ENCODE measurements around the gene PPM1D. TPM values are rescaled to one million over a fixed set of nuclear protein-coding genes. Genes with fewer than 3 reads are reported as not detected.

The PPM1D gene
- total and polyA plus RNA-seq, 12 donors, result 3.1 to 10.6 (median 7.5) TPM

GRCh38 chr17:60641126-60641525, 41.1 kb downstream of the PPM1D start:
- Histone ChIP-seq H3K27me3 (no peaks in the 10 kb centered on the region), H3K4me1 (peaks cover 0 to 26% (median 10%) of the 10 kb centered on the region in 9 donors), H3K9me3 (no peaks in the 10 kb centered on the region), H3K36me3 (peaks cover 0 to 43% (median 1%) of the 10 kb centered on the region in 9 donors), H3K4me3 (no peak overlapping the region), H3K27ac (no peak overlapping the region)
- TF ChIP-seq, protein P1, sequence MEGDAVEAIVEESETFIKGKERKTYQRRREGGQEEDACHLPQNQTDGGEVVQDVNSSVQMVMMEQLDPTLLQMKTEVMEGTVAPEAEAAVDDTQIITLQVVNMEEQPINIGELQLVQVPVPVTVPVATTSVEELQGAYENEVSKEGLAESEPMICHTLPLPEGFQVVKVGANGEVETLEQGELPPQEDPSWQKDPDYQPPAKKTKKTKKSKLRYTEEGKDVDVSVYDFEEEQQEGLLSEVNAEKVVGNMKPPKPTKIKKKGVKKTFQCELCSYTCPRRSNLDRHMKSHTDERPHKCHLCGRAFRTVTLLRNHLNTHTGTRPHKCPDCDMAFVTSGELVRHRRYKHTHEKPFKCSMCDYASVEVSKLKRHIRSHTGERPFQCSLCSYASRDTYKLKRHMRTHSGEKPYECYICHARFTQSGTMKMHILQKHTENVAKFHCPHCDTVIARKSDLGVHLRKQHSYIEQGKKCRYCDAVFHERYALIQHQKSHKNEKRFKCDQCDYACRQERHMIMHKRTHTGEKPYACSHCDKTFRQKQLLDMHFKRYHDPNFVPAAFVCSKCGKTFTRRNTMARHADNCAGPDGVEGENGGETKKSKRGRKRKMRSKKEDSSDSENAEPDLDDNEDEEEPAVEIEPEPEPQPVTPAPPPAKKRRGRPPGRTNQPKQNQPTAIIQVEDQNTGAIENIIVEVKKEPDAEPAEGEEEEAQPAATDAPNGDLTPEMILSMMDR (IDR thresholded peaks at IDR 0.05), result no peak
- WGBS, 2 donors, result 92 to 94% methylated on average over 3 of the region's 3 CpGs
- DNase-seq, result no peak
- no peak for ATAC-seq
- intact Hi-C loops (cut with DNase I), result loop anchor here in 2 of 10 donors (5.0 to 10.0 kb wide), 2 partner anchors 64 to 176 kb away; no protein-coding TSS in a partner anchor

GRCh38 chr17:60641810-60642220, 41.8 kb downstream of the PPM1D start:
- Histone ChIP-seq H3K4me1 (peaks cover 0 to 32% (median 10%) of the 10 kb centered on the region in 9 donors), H3K4me3 (no peak overlapping the region), H3K9me3 (no peaks in the 10 kb centered on the region), H3K27me3 (no peaks in the 10 kb centered on the region), H3K27ac (no peak overlapping the region), H3K36me3 (peaks cover 0 to 36% (median 0%) of the 10 kb centered on the region in 9 donors)
- 11 to 16% methylated on average over 1 of the region's 1 CpG for WGBS, 2 donors
- intact Hi-C loops (cut with DNase I), result loop anchor here in 2 of 10 donors (5.0 to 10.0 kb wide), 2 partner anchors 65 to 177 kb away; no protein-coding TSS in a partner anchor
- TF ChIP-seq, protein P1 (IDR thresholded peaks at IDR 0.05), result peak in 7 of 9 donors; percentile 43 to 71 (median 59)
- DNase-seq (peak in 1 of 2 donors; percentile 78), ATAC-seq (peak; percentile 52 to 78 (median 76))

GRCh38 chr17:60645918-60646523, 46.0 kb downstream of the PPM1D start:
- peak overlapping the region in 1 of 10 donors; percentile 26 for H3K27ac ChIP-seq
- 74 to 83% methylated on average over 3 of the region's 3 CpGs for WGBS, 2 donors

DNA sequence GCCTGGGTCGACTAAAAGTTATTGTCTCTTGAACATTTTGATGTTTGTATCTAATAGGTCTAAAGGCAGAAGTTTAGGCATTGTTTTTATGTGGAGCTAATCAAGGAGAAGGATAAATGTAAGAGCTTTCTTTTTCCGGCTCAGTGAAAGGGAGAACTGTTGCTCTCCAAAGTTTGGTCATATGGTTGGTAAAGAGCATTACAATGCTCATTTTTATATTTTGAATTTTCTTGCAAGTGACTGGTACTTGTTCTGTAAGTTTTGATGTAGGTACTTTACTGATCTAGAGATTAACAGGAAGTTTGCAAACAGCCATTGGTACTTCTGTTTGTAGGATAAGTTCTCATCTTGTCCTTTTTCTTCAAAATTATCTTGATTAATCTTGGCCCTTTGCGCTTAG, 46.7 kb downstream of the PPM1D start:
- Histone ChIP-seq H3K27me3 (no peaks in the 10 kb centered on the region), H3K36me3 (peaks cover 0 to 42% (median 22%) of the 10 kb centered on the region in 9 donors), H3K4me1 (peaks cover 0 to 25% (median 6%) of the 10 kb centered on the region in 9 donors), H3K9me3 (no peaks in the 10 kb centered on the region), H3K27ac (no peak overlapping the region), H3K4me3 (no peak overlapping the region)
- TF ChIP-seq, protein P1 (IDR thresholded peaks at IDR 0.05), result no peak
- DNase-seq (no peak), ATAC-seq (no peak)
- WGBS, 2 donors, result 87 to 89% methylated on average over 3 of the region's 3 CpGs
- intact Hi-C loops (cut with DNase I), result loop anchor here in 1 of 10 donors (10.0 kb wide), 1 partner anchor 182 kb away; no protein-coding TSS in a partner anchor

More at GRCh38 chr17:60645918-60646523, 46.0 kb downstream of the PPM1D start:
- Histone ChIP-seq H3K4me3 (no peak overlapping the region), H3K27me3 (no peaks in the 10 kb centered on the region), H3K4me1 (peaks cover 0 to 32% (median 10%) of the 10 kb centered on the region in 9 donors), H3K36me3 (peaks cover 0 to 35% (median 16%) of the 10 kb centered on the region in 9 donors), H3K9me3 (no peaks in the 10 kb centered on the region)
- TF ChIP-seq, protein P1 (IDR thresholded peaks at IDR 0.05), result no peak
- ATAC-seq (no peak), DNase-seq (no peak)
- intact Hi-C loops (cut with DNase I), result loop anchor here in 1 of 10 donors (10.0 kb wide), 1 partner anchor 181 kb away; no protein-coding TSS in a partner anchor
